K562 (cell line): ENCODE data around the gene TMEM50B. TPM values are rescaled to one million over a fixed set of nuclear protein-coding genes. Genes with fewer than 3 reads are reported as not detected.

Experiments
- ARNT ChIP-seq, 2 experiments: fragments of 450-650 bp; IDR thresholded peaks; 2 replicates each; pipeline ENCODE4 v1.6.1; 2016; ENCODE audit warnings: mild to moderate bottlenecking in 1 of 2
- BRCA1 ChIP-seq, 2 experiments: fragments of 450-650 bp in 1 of 2; sonication (generic) in 1 of 2; formaldehyde crosslinking in 1 of 2; IDR thresholded peaks; 2 replicates each; pipeline versions ENCODE4 v1.5.0 to v1.6.1; 2017 to 2020; ENCODE audit warnings: mild to moderate bottlenecking in 1 of 2, missing genetic modification reagents in 1 of 2
- CBFA2T3 ChIP-seq: fragments of 450-650 bp; IDR thresholded peaks from 2 replicates; pipeline ENCODE4 v1.6.1; 2017
- CREM ChIP-seq: IDR thresholded peaks from 2 replicates; pipeline ENCODE4 v1.6.1; 2014; ENCODE audit warnings: antibody characterized with exemption, low read depth
- FOXJ2 ChIP-seq: fragments of 200-800 bp; sonication (Bioruptor generic); IDR thresholded peaks from 2 replicates; pipeline ENCODE4 v1.6.1; 2016; ENCODE audit warnings: missing genetic modification characterization, missing compliant biosample characterization
- HDAC8 ChIP-seq: fragments of 450-650 bp; IDR thresholded peaks from 2 replicates; pipeline ENCODE4 v1.6.1; 2016; ENCODE audit warnings: mild to moderate bottlenecking, missing genetic modification characterization, moderate library complexity, missing compliant biosample characterization
- MEIS2 ChIP-seq: fragments of 450-650 bp; IDR thresholded peaks from 2 replicates; pipeline ENCODE4 v1.6.1; 2014; ENCODE audit warnings: mild to moderate bottlenecking; ENCODE audit not compliant: partially characterized antibody
- MXI1 ChIP-seq: IDR thresholded peaks from 2 replicates; pipeline ENCODE4 v1.6.1; 2011; ENCODE audit warnings: low read depth, mild to moderate bottlenecking, improper control_type of control experiment, low read length
- MYNN ChIP-seq, 2 experiments: sonication (generic); formaldehyde crosslinking in 1 of 2; IDR thresholded peaks; 2 replicates each; pipeline versions ENCODE4 v1.5.0 to v1.6.1; 2016 to 2020; ENCODE audit warnings: antibody characterized with exemption in 1 of 2, missing genetic modification reagents in 1 of 2
- NFIC ChIP-seq: fragments of 450-650 bp; IDR thresholded peaks from 2 replicates; pipeline ENCODE4 v1.6.1; 2017; ENCODE audit warnings: mild to moderate bottlenecking, inconsistent platforms
- SMARCA4 ChIP-seq: fragments of 450-650 bp; IDR thresholded peaks from 2 replicates; pipeline ENCODE4 v1.6.1; 2016
- SP2 ChIP-seq: IDR thresholded peaks from 2 replicates; pipeline ENCODE4 v1.6.1; 2011; ENCODE audit warnings: mild to moderate bottlenecking, low read depth, low read length, moderate library complexity; ENCODE audit not compliant: poor library complexity, severe bottlenecking; ENCODE audit errors: extremely low read depth
- TAL1 ChIP-seq: fragments of 450-650 bp; IDR thresholded peaks from 2 replicates; pipeline ENCODE4 v1.6.1; 2016; ENCODE audit warnings: mild to moderate bottlenecking
- TCF7L2 ChIP-seq: fragments of 150-350 bp; IDR thresholded peaks from 2 replicates; pipeline ENCODE4 v1.6.1; 2016; ENCODE audit warnings: low read depth, mild to moderate bottlenecking, low read length, moderate library complexity
- TEAD4 ChIP-seq, 2 experiments: sonication (generic) in 1 of 2; formaldehyde crosslinking in 1 of 2; IDR thresholded peaks; 2 replicates each; pipeline versions ENCODE4 v1.6.1 to v1.8.0; 2012 to 2022; ENCODE audit warnings: borderline replicate concordance in 1 of 2, inconsistent platforms in 1 of 2, low read length in 1 of 2, mild to moderate bottlenecking in 1 of 2, missing genetic modification reagents in 1 of 2
- ZFX ChIP-seq: sonication (generic); formaldehyde crosslinking; IDR thresholded peaks from 2 replicates; pipeline ENCODE4 v1.8.0; 2022; ENCODE audit warnings: mild to moderate bottlenecking, missing genetic modification reagents, moderate library complexity
- ZNF239 ChIP-seq: fragments of 250-450 bp; sonication (Bioruptor Pico); IDR thresholded peaks from 2 replicates; pipeline ENCODE4 v1.4.0; 2020; ENCODE audit warnings: mild to moderate bottlenecking
- ZNF766 ChIP-seq: fragments of 200-800 bp; sonication (Bioruptor generic); conservative IDR thresholded peaks from 2 replicates; pipeline ENCODE4 v1.6.1; 2016; ENCODE audit warnings: missing genetic modification characterization, missing compliant biosample characterization
- ZNF780A ChIP-seq: fragments of 250-450 bp; sonication (Bioruptor Pico); IDR thresholded peaks from 2 replicates; pipeline ENCODE4 v1.5.0; 2021; ENCODE audit warnings: mild to moderate bottlenecking
- ZNF785 ChIP-seq: fragments of 250-450 bp; sonication (Bioruptor Pico); IDR thresholded peaks from 2 replicates; pipeline ENCODE4 v1.4.0; 2020; ENCODE audit warnings: mild to moderate bottlenecking
- polyA plus RNA-seq, 8 experiments: library from polyadenylated mRNA; depleted of rRNA in 4 of 8; stranded (reverse) in 5 of 8; unstranded in 3 of 8; fragments of >200 nt; fragmentation: Nextera tagmentation in 2 of 8; fragmentation: Illumina TruSeq in 1 of 8; extraction: Ambion mirVana in 2 of 8; extraction: Trizol in 1 of 8; gene quantifications; 2 replicates each; pipeline versions ENCODE4 v1.2.1 to v1.2.3, GENCODE V29; 2011 to 2014; ENCODE audit warnings: inconsistent platforms in 1 of 8, missing spikeins in 1 of 8
- total RNA-seq, 7 experiments: library from RNA; depleted of rRNA in 6 of 7; stranded (reverse); fragments of >200 nt in 6 of 7; fragmentation: Illumina TruSeq in 2 of 7; extraction: Trizol in 2 of 7; gene quantifications; 2 replicates each; pipeline versions ENCODE4 v1.2.1 to v1.2.3, GENCODE V29; 2011 to 2021; ENCODE audit warnings: low replicate concordance in 1 of 7
- TF ChIP-seq, protein P1 (sequence below): fragments of 450-650 bp; formaldehyde crosslinking; IDR thresholded peaks from 2 replicates; pipeline ENCODE4 v1.4.0; 2022; ENCODE audit warnings: missing genetic modification characterization
- TF ChIP-seq, protein P2 (sequence below): fragments of 250-450 bp; sonication (Bioruptor Pico); IDR thresholded peaks from 2 replicates; pipeline ENCODE4 v1.4.0; 2020; ENCODE audit warnings: mild to moderate bottlenecking, moderate library complexity, borderline replicate concordance
- TF ChIP-seq, protein P3 (sequence below): sonication (generic); formaldehyde crosslinking; IDR thresholded peaks from 2 replicates; pipeline ENCODE4 v1.8.0; 2022; ENCODE audit warnings: mild to moderate bottlenecking, missing genetic modification reagents
- TF ChIP-seq, protein P4 (sequence below): IDR thresholded peaks from 2 replicates; pipeline ENCODE4 v1.6.1; 2012; ENCODE audit warnings: low read depth, low read length, improper control_type of control experiment, borderline replicate concordance

Gene TMEM50B
- total and polyA plus RNA-seq, 9 of the 15 experiments (the other 6 are each of a cell fraction or from before 2014, with no cell fraction given) = 20.5 to 64.6 (median 28.9) TPM

DNA sequence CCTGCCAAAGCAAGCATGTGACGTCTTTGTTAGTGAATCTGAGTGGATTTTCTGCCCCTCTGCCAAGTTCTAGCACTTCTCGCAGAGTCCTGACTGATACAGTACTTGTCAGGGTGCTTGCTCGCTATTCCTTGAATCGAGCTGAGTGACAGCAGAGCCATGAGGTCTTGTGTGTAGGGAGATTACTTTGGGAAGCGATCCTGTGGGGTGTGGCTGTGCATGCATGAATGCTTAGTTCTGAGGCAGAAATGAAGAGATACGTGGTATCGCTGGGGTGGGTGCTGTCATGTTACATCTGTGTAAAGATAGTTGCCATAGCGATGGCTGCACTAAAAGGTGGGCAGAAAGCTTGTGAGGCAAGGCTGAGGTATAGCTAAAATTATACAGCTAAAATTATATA is 31.1 kb upstream of the TMEM50B start (continued):
- TF ChIP-seq ZNF766 (CRISPR knock-in tag) (no peak), ZNF239 (CRISPR knock-in tag) (peak; percentile 86), MYNN (IDR thresholded peaks at IDR 0.05) (peak; percentile 40; the same call in 1 of the 2 replicates), MYNN (CRISPR knock-in tag; IDR thresholded peaks at IDR 0.05) (no peak), ZFX (no peak), BRCA1 (IDR thresholded peaks at IDR 0.05) (no peak), BRCA1 (CRISPR knock-in tag; IDR thresholded peaks at IDR 0.05) (no peak), ARNT (IDR thresholded peaks at IDR 0.05) (no peak), ZNF785 (CRISPR knock-in tag) (no peak), MXI1 (peak; percentile 59; the same call in 1 of the 2 replicates), ZNF780A (CRISPR knock-in tag) (no peak), TAL1 (peak; percentile 80), CBFA2T3 (peak; percentile 86), CREM (peak; percentile 48; the same call in 1 of the 2 replicates), SP2 (no peak), TEAD4 (IDR thresholded peaks at IDR 0.05; ENCODE audit: low read length) (peak; percentile 82), TEAD4 (CRISPR knock-in tag; IDR thresholded peaks at IDR 0.05; ENCODE audit: borderline replicate concordance) (no peak), SMARCA4 (peak; percentile 39; the same call in 1 of the 2 replicates), TCF7L2 (no peak), MEIS2 (peak; percentile 44), HDAC8 (no peak), NFIC (peak; percentile 26; the same call in 1 of the 2 replicates), FOXJ2 (peak; percentile 78; the same call in 1 of the 2 replicates)
- TF ChIP-seq, protein P1, sequence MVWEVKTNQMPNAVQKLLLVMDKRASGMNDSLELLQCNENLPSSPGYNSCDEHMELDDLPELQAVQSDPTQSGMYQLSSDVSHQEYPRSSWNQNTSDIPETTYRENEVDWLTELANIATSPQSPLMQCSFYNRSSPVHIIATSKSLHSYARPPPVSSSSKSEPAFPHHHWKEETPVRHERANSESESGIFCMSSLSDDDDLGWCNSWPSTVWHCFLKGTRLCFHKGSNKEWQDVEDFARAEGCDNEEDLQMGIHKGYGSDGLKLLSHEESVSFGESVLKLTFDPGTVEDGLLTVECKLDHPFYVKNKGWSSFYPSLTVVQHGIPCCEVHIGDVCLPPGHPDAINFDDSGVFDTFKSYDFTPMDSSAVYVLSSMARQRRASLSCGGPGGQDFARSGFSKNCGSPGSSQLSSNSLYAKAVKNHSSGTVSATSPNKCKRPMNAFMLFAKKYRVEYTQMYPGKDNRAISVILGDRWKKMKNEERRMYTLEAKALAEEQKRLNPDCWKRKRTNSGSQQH (CRISPR knock-in tag) = 0 out of 2 replicates have a peak, but pooled peaks have one; percentile 17
- TF ChIP-seq, protein P2, sequence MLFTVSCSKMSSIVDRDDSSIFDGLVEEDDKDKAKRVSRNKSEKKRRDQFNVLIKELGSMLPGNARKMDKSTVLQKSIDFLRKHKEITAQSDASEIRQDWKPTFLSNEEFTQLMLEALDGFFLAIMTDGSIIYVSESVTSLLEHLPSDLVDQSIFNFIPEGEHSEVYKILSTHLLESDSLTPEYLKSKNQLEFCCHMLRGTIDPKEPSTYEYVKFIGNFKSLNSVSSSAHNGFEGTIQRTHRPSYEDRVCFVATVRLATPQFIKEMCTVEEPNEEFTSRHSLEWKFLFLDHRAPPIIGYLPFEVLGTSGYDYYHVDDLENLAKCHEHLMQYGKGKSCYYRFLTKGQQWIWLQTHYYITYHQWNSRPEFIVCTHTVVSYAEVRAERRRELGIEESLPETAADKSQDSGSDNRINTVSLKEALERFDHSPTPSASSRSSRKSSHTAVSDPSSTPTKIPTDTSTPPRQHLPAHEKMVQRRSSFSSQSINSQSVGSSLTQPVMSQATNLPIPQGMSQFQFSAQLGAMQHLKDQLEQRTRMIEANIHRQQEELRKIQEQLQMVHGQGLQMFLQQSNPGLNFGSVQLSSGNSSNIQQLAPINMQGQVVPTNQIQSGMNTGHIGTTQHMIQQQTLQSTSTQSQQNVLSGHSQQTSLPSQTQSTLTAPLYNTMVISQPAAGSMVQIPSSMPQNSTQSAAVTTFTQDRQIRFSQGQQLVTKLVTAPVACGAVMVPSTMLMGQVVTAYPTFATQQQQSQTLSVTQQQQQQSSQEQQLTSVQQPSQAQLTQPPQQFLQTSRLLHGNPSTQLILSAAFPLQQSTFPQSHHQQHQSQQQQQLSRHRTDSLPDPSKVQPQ (CRISPR knock-in tag) = no peak
- TF ChIP-seq, protein P3, sequence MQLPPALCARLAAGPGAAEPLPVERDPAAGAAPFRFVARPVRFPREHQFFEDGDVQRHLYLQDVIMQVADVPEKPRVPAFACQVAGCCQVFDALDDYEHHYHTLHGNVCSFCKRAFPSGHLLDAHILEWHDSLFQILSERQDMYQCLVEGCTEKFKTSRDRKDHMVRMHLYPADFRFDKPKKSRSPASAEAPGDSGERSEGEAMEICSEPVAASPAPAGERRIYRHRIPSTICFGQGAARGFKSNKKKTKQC (CRISPR knock-in tag) = no peak
- TF ChIP-seq, protein P4, sequence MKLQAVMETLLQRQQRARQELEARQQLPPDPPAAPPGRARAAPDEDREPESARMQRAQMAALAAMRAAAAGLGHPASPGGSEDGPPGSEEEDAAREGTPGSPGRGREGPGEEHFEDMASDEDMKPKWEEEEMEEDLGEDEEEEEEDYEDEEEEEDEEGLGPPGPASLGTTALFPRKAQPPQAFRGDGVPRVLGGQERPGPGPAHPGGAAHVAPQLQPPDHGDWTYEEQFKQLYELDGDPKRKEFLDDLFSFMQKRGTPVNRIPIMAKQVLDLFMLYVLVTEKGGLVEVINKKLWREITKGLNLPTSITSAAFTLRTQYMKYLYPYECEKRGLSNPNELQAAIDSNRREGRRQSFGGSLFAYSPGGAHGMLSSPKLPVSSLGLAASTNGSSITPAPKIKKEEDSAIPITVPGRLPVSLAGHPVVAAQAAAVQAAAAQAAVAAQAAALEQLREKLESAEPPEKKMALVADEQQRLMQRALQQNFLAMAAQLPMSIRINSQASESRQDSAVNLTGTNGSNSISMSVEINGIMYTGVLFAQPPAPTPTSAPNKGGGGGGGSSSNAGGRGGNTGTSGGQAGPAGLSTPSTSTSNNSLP = 0 out of 2 replicates have a peak, but pooled peaks have one; percentile 29
